Fibroblast of lung (primary cell): Measurements from ENCODE around the gene HOXD9. TPM values are rescaled to one million over a fixed set of nuclear protein-coding genes. Genes with fewer than 3 reads are reported as not detected.

Experiments used
- DNase-seq, 2 donors: peaks; one replicate each; pipeline versions ENCODE4 v3.0.0 to v3.0.0-alpha.2; 2010; ENCODE audit warnings: low read depth in 2 of 2
- H2AFZ ChIP-seq: 2 replicates; pipeline ENCODE4 v1.5.1; 2012; ENCODE audit warnings: low read length, control low read depth, inconsistent platforms
- H3K27ac ChIP-seq: 2 replicates; pipeline ENCODE4 v1.5.1; 2011; ENCODE audit warnings: low read length, control low read depth; ENCODE audit not compliant: insufficient read depth
- H3K27me3 ChIP-seq: 2 replicates; pipeline ENCODE4 v1.5.1; 2011; ENCODE audit warnings: mild to moderate bottlenecking, low read length; ENCODE audit not compliant: control insufficient read depth, insufficient read depth
- H3K36me3 ChIP-seq: 2 replicates; pipeline ENCODE4 v1.5.1; 2011; ENCODE audit warnings: low read length; ENCODE audit not compliant: control insufficient read depth, insufficient read depth
- H3K4me1 ChIP-seq: 2 replicates; pipeline ENCODE4 v1.5.1; 2011; ENCODE audit warnings: low read length; ENCODE audit not compliant: control insufficient read depth, insufficient read depth; ENCODE audit errors: extremely low read depth
- H3K4me2 ChIP-seq: 2 replicates; pipeline ENCODE4 v1.5.1; 2011; ENCODE audit warnings: low read length, control low read depth; ENCODE audit not compliant: insufficient read depth; ENCODE audit errors: extremely low read depth
- H3K4me3 ChIP-seq, 4 experiments: fragments of 200-600 bp in 1 of 4; sonication (generic) in 1 of 4; replicated peaks in 1 of 4; 2 replicates each; pipeline ENCODE4 v1.5.1; 2011 to 2016; ENCODE audit warnings: low read length in 4 of 4, low read depth in 3 of 4, mild to moderate bottlenecking in 3 of 4, control low read depth in 2 of 4, inconsistent platforms in 1 of 4, mixed read lengths in 1 of 4; ENCODE audit not compliant: insufficient read depth in 1 of 4; ENCODE audit errors: control extremely low read depth in 1 of 4
- H3K79me2 ChIP-seq: 2 replicates; pipeline ENCODE4 v1.5.1; 2012; ENCODE audit warnings: mild to moderate bottlenecking, low read length, inconsistent platforms; ENCODE audit not compliant: control insufficient read depth, insufficient read depth
- H3K9ac ChIP-seq: 2 replicates; pipeline ENCODE4 v1.5.1; 2011; ENCODE audit warnings: mild to moderate bottlenecking, low read length, control low read depth; ENCODE audit not compliant: insufficient read depth
- H3K9me3 ChIP-seq: 2 replicates; pipeline ENCODE4 v1.5.1; 2012; ENCODE audit warnings: low read depth, low read length; ENCODE audit not compliant: control insufficient read depth, insufficient read depth
- H4K20me1 ChIP-seq: 2 replicates; pipeline ENCODE4 v1.5.1; 2011; ENCODE audit warnings: low read length; ENCODE audit not compliant: control insufficient read depth, insufficient read depth; ENCODE audit errors: extremely low read depth
- EZH2 ChIP-seq: IDR thresholded peaks from 2 replicates; pipeline ENCODE4 v1.5.1; 2012; ENCODE audit warnings: low read length, control low read depth, mild to moderate bottlenecking; ENCODE audit errors: missing control alignments
- polyA plus RNA-seq, 2 donors: library from polyadenylated mRNA; depleted of rRNA in 1 of 2; stranded (reverse) in 1 of 2; unstranded in 1 of 2; fragments of >200 nt; gene quantifications; 2 replicates each; pipeline ENCODE4 v1.2.1, GENCODE V29; 2011 to 2012; ENCODE audit warnings: missing spikeins in 1 of 2
- total RNA-seq: library from RNA; depleted of rRNA; stranded (reverse); fragments of >200 nt; gene quantifications from 2 replicates; pipeline ENCODE4 v1.2.1, GENCODE V29; 2014
- TF ChIP-seq, protein P1 (sequence below), 2 donors: IDR thresholded peaks in 1 of 2; conservative IDR thresholded peaks in 1 of 2; 1 replicate in 1 of 2; 2 replicates in 1 of 2; pipeline ENCODE4 v1.5.1; 2011 to 2012; ENCODE audit warnings: low read length in 2 of 2, control low read depth in 1 of 2, inconsistent platforms in 1 of 2, low read depth in 1 of 2, mild to moderate bottlenecking in 1 of 2

The HOXD9 gene
- total and polyA plus RNA-seq, 2 donors (not counting 1 experiment from before 2014, with no cell fraction given), result not detected

GRCh38 chr2:176088937-176089842, 33.3 kb upstream of the HOXD9 start:
- Histone ChIP-seq H3K4me1 (no peaks in the 10 kb centered on the region), H3K27ac (no peak overlapping the region), H3K4me3 (no peak overlapping the region), H3K79me2 (no peaks in the 10 kb centered on the region), H3K36me3 (no peaks in the 10 kb centered on the region), H3K27me3 (peaks cover 85% of the 10 kb centered on the region), H3K9me3 (no peaks in the 10 kb centered on the region), H2AFZ (no peak overlapping the region), H3K9ac (no peak overlapping the region), H3K4me2 (no peak overlapping the region), H4K20me1 (no peaks in the 10 kb centered on the region)
- TF ChIP-seq EZH2, result no peak
- TF ChIP-seq, protein P1, sequence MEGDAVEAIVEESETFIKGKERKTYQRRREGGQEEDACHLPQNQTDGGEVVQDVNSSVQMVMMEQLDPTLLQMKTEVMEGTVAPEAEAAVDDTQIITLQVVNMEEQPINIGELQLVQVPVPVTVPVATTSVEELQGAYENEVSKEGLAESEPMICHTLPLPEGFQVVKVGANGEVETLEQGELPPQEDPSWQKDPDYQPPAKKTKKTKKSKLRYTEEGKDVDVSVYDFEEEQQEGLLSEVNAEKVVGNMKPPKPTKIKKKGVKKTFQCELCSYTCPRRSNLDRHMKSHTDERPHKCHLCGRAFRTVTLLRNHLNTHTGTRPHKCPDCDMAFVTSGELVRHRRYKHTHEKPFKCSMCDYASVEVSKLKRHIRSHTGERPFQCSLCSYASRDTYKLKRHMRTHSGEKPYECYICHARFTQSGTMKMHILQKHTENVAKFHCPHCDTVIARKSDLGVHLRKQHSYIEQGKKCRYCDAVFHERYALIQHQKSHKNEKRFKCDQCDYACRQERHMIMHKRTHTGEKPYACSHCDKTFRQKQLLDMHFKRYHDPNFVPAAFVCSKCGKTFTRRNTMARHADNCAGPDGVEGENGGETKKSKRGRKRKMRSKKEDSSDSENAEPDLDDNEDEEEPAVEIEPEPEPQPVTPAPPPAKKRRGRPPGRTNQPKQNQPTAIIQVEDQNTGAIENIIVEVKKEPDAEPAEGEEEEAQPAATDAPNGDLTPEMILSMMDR (conservative IDR thresholded peaks at IDR 0.05 in 1 of 2, IDR thresholded peaks at IDR 0.05 in 1 of 2; ENCODE audit: low read depth in 1 of 2, low read length in 2 of 2), result no peak
- DNase-seq, result no peak

- Histone ChIP-seq H3K4me2 (no peak overlapping the region), H3K27ac (no peak overlapping the region), H3K4me1 (no peaks in the 10 kb centered on the region), H4K20me1 (no peaks in the 10 kb centered on the region), H3K79me2 (no peaks in the 10 kb centered on the region), H3K9ac (no peak overlapping the region), H2AFZ (no peak overlapping the region), H3K36me3 (no peaks in the 10 kb centered on the region), H3K9me3 (no peaks in the 10 kb centered on the region), H3K4me3 (no peak overlapping the region), H3K27me3 (peaks cover 86% of the 10 kb centered on the region)
- no peak for TF ChIP-seq EZH2
- TF ChIP-seq, protein P1 (conservative IDR thresholded peaks at IDR 0.05 in 1 of 2, IDR thresholded peaks at IDR 0.05 in 1 of 2; ENCODE audit: low read depth in 1 of 2, low read length in 2 of 2), result no peak
- no peak for DNase-seq
These were observed 32.6 kb upstream of the HOXD9 start for GRCh38 chr2:176089843-176090395.

DNA sequence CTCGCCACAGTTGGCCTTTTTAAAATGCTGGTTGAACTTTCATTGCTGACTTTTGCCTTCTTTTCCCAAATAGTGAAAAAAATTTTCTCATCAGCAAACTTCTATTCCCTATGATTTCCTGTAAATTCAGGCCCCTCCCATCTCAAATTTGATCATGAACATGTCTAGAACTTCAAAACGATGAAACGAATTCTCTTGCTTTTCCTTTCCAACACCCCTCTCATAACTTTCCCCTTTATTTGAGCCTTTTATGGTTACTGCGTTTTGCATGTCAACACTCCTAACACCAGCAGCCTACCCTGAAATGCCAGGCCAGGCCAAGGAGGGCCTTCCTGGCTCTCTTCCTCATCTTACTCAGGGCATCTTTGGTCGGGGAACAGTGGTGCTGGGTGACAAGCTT, 31.7 kb upstream of the HOXD9 start:
- no peak overlapping the region for H3K9ac ChIP-seq
- peaks cover 84% of the 10 kb centered on the region for H3K27me3 ChIP-seq
- H3K4me1 ChIP-seq, result no peaks in the 10 kb centered on the region
- H3K36me3 ChIP-seq, result no peaks in the 10 kb centered on the region
- no peaks in the 10 kb centered on the region for H3K79me2 ChIP-seq
- no peaks in the 10 kb centered on the region for H4K20me1 ChIP-seq
- no peaks in the 10 kb centered on the region for H3K9me3 ChIP-seq
- no peak overlapping the region for H2AFZ ChIP-seq
- DNase-seq, result no peak
- H3K27ac ChIP-seq, result no peak overlapping the region
- H3K4me3 ChIP-seq, result no peak overlapping the region
- H3K4me2 ChIP-seq, result no peak overlapping the region
- TF ChIP-seq, protein P1 (conservative IDR thresholded peaks at IDR 0.05 in 1 of 2, IDR thresholded peaks at IDR 0.05 in 1 of 2; ENCODE audit: low read depth in 1 of 2, low read length in 2 of 2), result no peak
- TF ChIP-seq EZH2, result peak; percentile 19
